GM23338 (cell line): ENCODE results near the gene EPHA3. TPM values are rescaled to one million over a fixed set of nuclear protein-coding genes. Genes with fewer than 3 reads are reported as not detected.

Source experiments
- ATAC-seq: fragments of 200-7000 bp; cut with Tn5 transposase; 3 replicates; pipeline ENCODE4 v1.9.1; 2020
- DNase-seq: peaks from one replicate; pipeline ENCODE4 v3.0.0-alpha.2; 2015; ENCODE audit warnings: low spot score
- H2AFZ ChIP-seq: fragments of 200-600 bp; sonication (generic); 2 replicates; pipeline ENCODE4 v1.8.0; 2016; ENCODE audit warnings: antibody characterized with exemption, mild to moderate bottlenecking, moderate library complexity
- H3F3A ChIP-seq: fragments of 200-600 bp; sonication (generic); replicated peaks from 2 replicates; pipeline ENCODE4 v1.8.0; 2017; ENCODE audit warnings: antibody characterized with exemption, mixed run types, low read depth
- H3K27ac ChIP-seq: fragments of 200-600 bp; sonication (generic); 2 replicates; pipeline ENCODE4 v1.6.1; 2016; ENCODE audit warnings: low read depth
- H3K27me3 ChIP-seq: fragments of 200-600 bp; sonication (generic); 2 replicates; pipeline ENCODE4 v1.8.0; 2016; ENCODE audit warnings: mild to moderate bottlenecking, mixed run types, moderate library complexity; ENCODE audit not compliant: insufficient read depth
- H3K36me3 ChIP-seq: fragments of 200-600 bp; sonication (generic); 2 replicates; pipeline ENCODE4 v1.8.0; 2016; ENCODE audit warnings: mild to moderate bottlenecking; ENCODE audit not compliant: insufficient read depth
- H3K4me1 ChIP-seq: fragments of 200-600 bp; sonication (generic); 2 replicates; pipeline ENCODE4 v1.8.0; 2016; ENCODE audit warnings: mild to moderate bottlenecking, moderate library complexity; ENCODE audit not compliant: insufficient read depth
- H3K4me2 ChIP-seq: fragments of 200-600 bp; sonication (generic); 2 replicates; pipeline ENCODE4 v1.7.1; 2017; ENCODE audit warnings: mixed run types
- H3K4me3 ChIP-seq: fragments of 200-600 bp; sonication (generic); 2 replicates; pipeline ENCODE4 v1.6.1; 2016; ENCODE audit warnings: mixed run types
- H3K79me2 ChIP-seq: fragments of 200-600 bp; sonication (generic); replicated peaks from 2 replicates; pipeline ENCODE4 v1.8.0; 2017; ENCODE audit warnings: mild to moderate bottlenecking; ENCODE audit not compliant: insufficient read depth
- H3K9me2 ChIP-seq: fragments of 200-600 bp; sonication (generic); 2 replicates; pipeline ENCODE4 v1.8.0; 2017; ENCODE audit not compliant: insufficient read depth
- H4K20me1 ChIP-seq: fragments of 200-600 bp; sonication (generic); replicated peaks from 2 replicates; pipeline ENCODE4 v1.8.0; 2017; ENCODE audit warnings: mild to moderate bottlenecking; ENCODE audit not compliant: insufficient read depth
- H3K27ac Mint-ChIP-seq: 2 replicates; pipeline ENCODE4 v1.8.0; 2020; ENCODE audit warnings: inconsistent platforms, mild to moderate bottlenecking, moderate library complexity, mixed read lengths
- H3K27me3 Mint-ChIP-seq: 3 replicates; pipeline ENCODE4 v1.8.0; 2022; ENCODE audit warnings: low read depth, mild to moderate bottlenecking, moderate library complexity, mixed read lengths, inconsistent platforms; ENCODE audit not compliant: insufficient read depth, poor library complexity
- H3K36me3 Mint-ChIP-seq: 3 replicates; pipeline ENCODE4 v1.8.0; 2021; ENCODE audit warnings: low read depth, mild to moderate bottlenecking, inconsistent platforms, moderate library complexity, mixed read lengths
- H3K4me1 Mint-ChIP-seq: 3 replicates; pipeline ENCODE4 v1.8.0; 2020; ENCODE audit warnings: mild to moderate bottlenecking, inconsistent platforms, mixed read lengths
- H3K4me3 Mint-ChIP-seq: 3 replicates; pipeline ENCODE4 v1.8.0; 2021; ENCODE audit warnings: moderate library complexity, mild to moderate bottlenecking, inconsistent platforms, mixed read lengths
- H3K9me3 Mint-ChIP-seq: 3 replicates; pipeline ENCODE4 v1.8.0; 2020; ENCODE audit warnings: moderate library complexity, mild to moderate bottlenecking, inconsistent platforms, mixed read lengths
- CREB1 ChIP-seq: fragments of 250-450 bp; sonication (Bioruptor Pico); IDR thresholded peaks from 2 replicates; pipeline ENCODE4 v1.5.0; 2020; ENCODE audit warnings: low read depth, mild to moderate bottlenecking, moderate library complexity
- EZH2 ChIP-seq: fragments of 200-600 bp; sonication (generic); IDR thresholded peaks from one replicate; pipeline ENCODE4 v1.8.0; 2017; ENCODE audit warnings: antibody characterized with exemption, mild to moderate bottlenecking, low read depth; ENCODE audit not compliant: unreplicated experiment
- EZH2phosphoT487 ChIP-seq: fragments of 200-600 bp; sonication (generic); IDR thresholded peaks from one replicate; pipeline ENCODE4 v1.8.1; 2018; ENCODE audit warnings: antibody characterized with exemption; ENCODE audit not compliant: unreplicated experiment
- JUNB ChIP-seq: IDR thresholded peaks from one replicate; pipeline ENCODE4 v1.6.1; 2016; ENCODE audit warnings: antibody characterized with exemption; ENCODE audit not compliant: unreplicated experiment
- NANOG ChIP-seq: IDR thresholded peaks from 2 replicates; pipeline ENCODE4 v1.6.1; 2016; ENCODE audit warnings: antibody characterized with exemption, borderline replicate concordance
- ZNF114 ChIP-seq: fragments of 250-450 bp; sonication (Bioruptor Pico); IDR thresholded peaks from 2 replicates; pipeline ENCODE4 v1.5.0; 2020; ENCODE audit warnings: mild to moderate bottlenecking, moderate library complexity
- ZNF331 ChIP-seq: fragments of 250-450 bp; sonication (Bioruptor Pico); IDR thresholded peaks from 2 replicates; pipeline ENCODE4 v1.5.0; 2020; ENCODE audit warnings: low read depth, mild to moderate bottlenecking, moderate library complexity
- polyA plus RNA-seq: library from polyadenylated mRNA; unstranded; fragments of >200 nt; fragmentation: Nextera tagmentation; extraction: Ambion mirVana; gene quantifications from 2 replicates; pipeline ENCODE4 v1.2.1, GENCODE V29; 2016
- total RNA-seq: library from RNA; depleted of rRNA; stranded (reverse); fragments of >200 nt; shearing (Covaris generic); gene quantifications from 2 replicates; pipeline ENCODE4 v1.2.3, GENCODE V29; 2014
- TF ChIP-seq, protein P1 (sequence below), 2 experiments: fragments of 200-600 bp in 1 of 2; sonication (generic) in 1 of 2; conservative IDR thresholded peaks; 2 replicates each; pipeline versions ENCODE4 v1.5.1 to v1.6.1; 2016 to 2017; ENCODE audit warnings: antibody characterized with exemption in 2 of 2, low read depth in 2 of 2, mild to moderate bottlenecking in 2 of 2, moderate library complexity in 1 of 2
- TF ChIP-seq, protein P2 (sequence below): IDR thresholded peaks from 2 replicates; pipeline ENCODE4 v1.6.1; 2016; ENCODE audit warnings: antibody characterized with exemption

EPHA3 gene
- total and polyA plus RNA-seq, 2 experiments from 2014 or later, result 0.05 to 0.21 TPM

GRCh38 chr3:89184151-89184995, 77.0 kb downstream of the EPHA3 start (continued):
- no peak for TF ChIP-seq ZNF114 (CRISPR knock-in tag)
- TF ChIP-seq, protein P1, sequence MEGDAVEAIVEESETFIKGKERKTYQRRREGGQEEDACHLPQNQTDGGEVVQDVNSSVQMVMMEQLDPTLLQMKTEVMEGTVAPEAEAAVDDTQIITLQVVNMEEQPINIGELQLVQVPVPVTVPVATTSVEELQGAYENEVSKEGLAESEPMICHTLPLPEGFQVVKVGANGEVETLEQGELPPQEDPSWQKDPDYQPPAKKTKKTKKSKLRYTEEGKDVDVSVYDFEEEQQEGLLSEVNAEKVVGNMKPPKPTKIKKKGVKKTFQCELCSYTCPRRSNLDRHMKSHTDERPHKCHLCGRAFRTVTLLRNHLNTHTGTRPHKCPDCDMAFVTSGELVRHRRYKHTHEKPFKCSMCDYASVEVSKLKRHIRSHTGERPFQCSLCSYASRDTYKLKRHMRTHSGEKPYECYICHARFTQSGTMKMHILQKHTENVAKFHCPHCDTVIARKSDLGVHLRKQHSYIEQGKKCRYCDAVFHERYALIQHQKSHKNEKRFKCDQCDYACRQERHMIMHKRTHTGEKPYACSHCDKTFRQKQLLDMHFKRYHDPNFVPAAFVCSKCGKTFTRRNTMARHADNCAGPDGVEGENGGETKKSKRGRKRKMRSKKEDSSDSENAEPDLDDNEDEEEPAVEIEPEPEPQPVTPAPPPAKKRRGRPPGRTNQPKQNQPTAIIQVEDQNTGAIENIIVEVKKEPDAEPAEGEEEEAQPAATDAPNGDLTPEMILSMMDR (conservative IDR thresholded peaks at IDR 0.05; ENCODE audit: low read depth in 2 of 2), result no peak

- no peaks in the 10 kb centered on the region for H3K9me2 ChIP-seq
- H3K36me3 Mint-ChIP-seq, result no peaks in the 10 kb centered on the region
- H3K27ac ChIP-seq, result no peak overlapping the region
- H3F3A ChIP-seq, result no peaks in the 10 kb centered on the region
- peaks cover 18% of the 10 kb centered on the region for H3K4me1 ChIP-seq
- no peak overlapping the region for H3K27ac Mint-ChIP-seq
- H3K27me3 ChIP-seq, result no peaks in the 10 kb centered on the region
- H3K4me3 ChIP-seq, result no peak overlapping the region
- H3K4me3 Mint-ChIP-seq, result no peak overlapping the region
- no peaks in the 10 kb centered on the region for H3K79me2 ChIP-seq
- no peak for DNase-seq
- TF ChIP-seq ZNF331 (CRISPR knock-in tag) (no peak), EZH2phosphoT487 (no peak), EZH2 (no peak), NANOG (no peak), JUNB (no peak), CREB1 (CRISPR knock-in tag) (no peak)
- TF ChIP-seq, protein P2, sequence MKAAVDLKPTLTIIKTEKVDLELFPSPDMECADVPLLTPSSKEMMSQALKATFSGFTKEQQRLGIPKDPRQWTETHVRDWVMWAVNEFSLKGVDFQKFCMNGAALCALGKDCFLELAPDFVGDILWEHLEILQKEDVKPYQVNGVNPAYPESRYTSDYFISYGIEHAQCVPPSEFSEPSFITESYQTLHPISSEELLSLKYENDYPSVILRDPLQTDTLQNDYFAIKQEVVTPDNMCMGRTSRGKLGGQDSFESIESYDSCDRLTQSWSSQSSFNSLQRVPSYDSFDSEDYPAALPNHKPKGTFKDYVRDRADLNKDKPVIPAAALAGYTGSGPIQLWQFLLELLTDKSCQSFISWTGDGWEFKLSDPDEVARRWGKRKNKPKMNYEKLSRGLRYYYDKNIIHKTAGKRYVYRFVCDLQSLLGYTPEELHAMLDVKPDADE, result no peak
- TF ChIP-seq, protein P1 (conservative IDR thresholded peaks at IDR 0.05; ENCODE audit: low read depth in 2 of 2), result no peak
- peaks cover 27% of the 10 kb centered on the region for H3K4me1 Mint-ChIP-seq
- no peaks in the 10 kb centered on the region for H3K36me3 ChIP-seq
- H3K27me3 Mint-ChIP-seq, result peaks cover 2% of the 10 kb centered on the region
- H2AFZ ChIP-seq, result no peak overlapping the region
- ATAC-seq, result no peak
- no peaks in the 10 kb centered on the region for H4K20me1 ChIP-seq
- no peak overlapping the region for H3K4me2 ChIP-seq
- H3K9me3 Mint-ChIP-seq, result no peaks in the 10 kb centered on the region
Observed at GRCh38 chr3:89186456-89186855, 79.0 kb downstream of the EPHA3 start.
